NB4 (cell line): ENCODE results near the gene PSMD7.
"Not testable (repeated sequence)": the region's sequence is repeated elsewhere in the genome, so short reads cannot be mapped to it uniquely, and the experiment has no call there.

Experiments
- MYC ChIP-seq: IDR thresholded peaks from 2 replicates; pipeline ENCODE4 v1.6.1; 2011; ENCODE audit warnings: low read depth, low read length
- POLR2A ChIP-seq: IDR thresholded peaks from 2 replicates; pipeline ENCODE4 v1.6.1; 2011; ENCODE audit warnings: mild to moderate bottlenecking; ENCODE audit not compliant: insufficient read length; ENCODE audit errors: extremely low read depth
- TF ChIP-seq, protein P1 (sequence below): IDR thresholded peaks from one replicate; pipeline ENCODE4 v1.5.1; 2012; ENCODE audit warnings: low read depth, low read length
- TF ChIP-seq, protein P2 (sequence below): IDR thresholded peaks from 2 replicates; pipeline ENCODE4 v1.6.1; 2011; ENCODE audit warnings: low read depth, low read length

DNA sequence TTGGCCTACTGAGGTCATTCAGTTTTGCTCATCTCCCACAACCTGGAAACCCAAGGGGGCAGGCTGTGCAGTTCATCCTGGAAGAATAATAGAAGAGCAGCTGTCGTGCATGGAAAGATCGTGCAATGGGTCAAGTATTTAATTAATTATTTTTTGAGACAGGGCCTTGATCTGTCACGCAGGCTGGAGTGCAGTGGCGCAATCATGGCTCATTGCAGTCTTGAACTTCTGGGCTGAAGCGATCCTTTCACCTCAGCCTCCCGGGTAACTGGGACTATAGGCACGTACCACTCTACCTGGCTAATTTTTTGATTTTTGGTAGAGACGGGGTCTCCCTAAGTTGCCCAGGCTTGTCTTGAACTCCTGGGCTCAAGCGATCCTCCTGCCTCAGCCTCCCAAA lies 31.7 kb downstream of the PSMD7 start:
- TF ChIP-seq, protein P1, sequence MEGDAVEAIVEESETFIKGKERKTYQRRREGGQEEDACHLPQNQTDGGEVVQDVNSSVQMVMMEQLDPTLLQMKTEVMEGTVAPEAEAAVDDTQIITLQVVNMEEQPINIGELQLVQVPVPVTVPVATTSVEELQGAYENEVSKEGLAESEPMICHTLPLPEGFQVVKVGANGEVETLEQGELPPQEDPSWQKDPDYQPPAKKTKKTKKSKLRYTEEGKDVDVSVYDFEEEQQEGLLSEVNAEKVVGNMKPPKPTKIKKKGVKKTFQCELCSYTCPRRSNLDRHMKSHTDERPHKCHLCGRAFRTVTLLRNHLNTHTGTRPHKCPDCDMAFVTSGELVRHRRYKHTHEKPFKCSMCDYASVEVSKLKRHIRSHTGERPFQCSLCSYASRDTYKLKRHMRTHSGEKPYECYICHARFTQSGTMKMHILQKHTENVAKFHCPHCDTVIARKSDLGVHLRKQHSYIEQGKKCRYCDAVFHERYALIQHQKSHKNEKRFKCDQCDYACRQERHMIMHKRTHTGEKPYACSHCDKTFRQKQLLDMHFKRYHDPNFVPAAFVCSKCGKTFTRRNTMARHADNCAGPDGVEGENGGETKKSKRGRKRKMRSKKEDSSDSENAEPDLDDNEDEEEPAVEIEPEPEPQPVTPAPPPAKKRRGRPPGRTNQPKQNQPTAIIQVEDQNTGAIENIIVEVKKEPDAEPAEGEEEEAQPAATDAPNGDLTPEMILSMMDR, result not testable (repeated sequence)
- TF ChIP-seq, protein P2, sequence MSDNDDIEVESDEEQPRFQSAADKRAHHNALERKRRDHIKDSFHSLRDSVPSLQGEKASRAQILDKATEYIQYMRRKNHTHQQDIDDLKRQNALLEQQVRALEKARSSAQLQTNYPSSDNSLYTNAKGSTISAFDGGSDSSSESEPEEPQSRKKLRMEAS, result not testable (repeated sequence)
- not testable (repeated sequence) for TF ChIP-seq MYC, POLR2A
